MM.1S (cell line): Measurements from ENCODE around the gene NEURL3.
A peak's percentile ranks its signal among the peaks of the same experiment; 100 is the strongest.

Experiments used
- EZH2 ChIP-seq: fragments of 300-600 bp; sonication (generic); optimal IDR thresholded peaks from 2 replicates; pipeline ENCODE3; 2017; ENCODE audit warnings: low read depth, mild to moderate bottlenecking, antibody characterized with exemption, low read length, mixed read lengths
- TF ChIP-seq, protein P1 (sequence below): fragments of 300-600 bp; sonication (generic); IDR thresholded peaks from 2 replicates; pipeline ENCODE4 v1.5.1; 2016; ENCODE audit warnings: antibody characterized with exemption, low read length, mixed read lengths

DNA sequence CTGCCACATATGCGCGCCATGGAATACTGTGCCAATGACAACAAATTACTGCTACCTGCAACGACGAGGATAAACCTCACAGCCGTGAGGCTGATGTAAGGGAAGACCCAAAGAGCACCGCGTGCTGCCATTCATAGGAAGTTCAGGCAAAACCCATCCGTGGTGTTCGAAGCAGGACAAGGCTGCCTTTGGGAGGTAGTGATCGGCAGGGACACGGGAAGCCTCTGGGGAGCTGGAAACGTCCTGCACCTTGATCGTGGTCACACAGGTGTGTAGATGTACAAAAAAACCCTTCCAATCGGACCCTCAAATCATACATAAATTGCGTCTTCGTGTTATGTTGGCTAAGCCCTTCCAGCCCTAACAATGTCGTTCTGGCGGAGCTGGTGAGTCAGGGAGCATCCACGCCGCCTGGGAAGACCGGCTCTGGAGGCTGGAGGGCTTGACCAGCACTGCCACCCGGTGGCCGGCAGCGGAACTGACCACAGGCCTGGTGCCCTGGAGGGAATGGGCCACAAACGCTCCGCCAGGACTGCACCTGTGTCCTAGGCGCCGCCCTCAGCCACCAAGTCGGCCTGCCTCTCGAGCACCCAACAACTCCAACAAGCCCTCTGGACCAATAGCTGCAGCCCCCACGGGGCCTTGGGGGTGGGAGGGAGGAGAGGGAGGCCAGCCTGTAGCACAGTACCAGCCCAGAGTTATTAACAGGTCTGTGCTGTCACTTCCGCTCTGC is 4.1 kb upstream of the NEURL3 start:
- TF ChIP-seq, protein P1, sequence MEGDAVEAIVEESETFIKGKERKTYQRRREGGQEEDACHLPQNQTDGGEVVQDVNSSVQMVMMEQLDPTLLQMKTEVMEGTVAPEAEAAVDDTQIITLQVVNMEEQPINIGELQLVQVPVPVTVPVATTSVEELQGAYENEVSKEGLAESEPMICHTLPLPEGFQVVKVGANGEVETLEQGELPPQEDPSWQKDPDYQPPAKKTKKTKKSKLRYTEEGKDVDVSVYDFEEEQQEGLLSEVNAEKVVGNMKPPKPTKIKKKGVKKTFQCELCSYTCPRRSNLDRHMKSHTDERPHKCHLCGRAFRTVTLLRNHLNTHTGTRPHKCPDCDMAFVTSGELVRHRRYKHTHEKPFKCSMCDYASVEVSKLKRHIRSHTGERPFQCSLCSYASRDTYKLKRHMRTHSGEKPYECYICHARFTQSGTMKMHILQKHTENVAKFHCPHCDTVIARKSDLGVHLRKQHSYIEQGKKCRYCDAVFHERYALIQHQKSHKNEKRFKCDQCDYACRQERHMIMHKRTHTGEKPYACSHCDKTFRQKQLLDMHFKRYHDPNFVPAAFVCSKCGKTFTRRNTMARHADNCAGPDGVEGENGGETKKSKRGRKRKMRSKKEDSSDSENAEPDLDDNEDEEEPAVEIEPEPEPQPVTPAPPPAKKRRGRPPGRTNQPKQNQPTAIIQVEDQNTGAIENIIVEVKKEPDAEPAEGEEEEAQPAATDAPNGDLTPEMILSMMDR: peak; percentile 95
- no peak for TF ChIP-seq EZH2
